ENCODE data around the gene TP53AIP1.

TP53AIP1 gene

DNA sequence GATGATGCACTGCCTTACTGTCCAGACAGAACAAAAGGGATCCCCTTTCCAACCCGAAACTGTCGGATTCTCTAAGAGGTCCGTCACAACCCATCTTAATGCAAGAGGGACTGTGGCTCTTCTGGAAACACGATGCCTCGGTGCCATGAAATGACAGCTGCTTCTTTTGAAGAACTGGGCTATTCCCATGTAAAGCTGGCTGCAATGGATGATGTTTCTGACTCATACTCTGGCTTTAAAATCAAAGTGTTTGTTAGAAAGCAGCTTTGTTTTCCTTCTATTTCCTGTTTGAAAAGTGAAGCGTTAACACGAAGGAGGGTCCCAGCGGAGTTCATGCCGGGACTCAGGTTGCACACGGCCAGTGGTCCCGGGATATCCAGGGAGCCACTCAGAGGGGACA lies 3.1 kb downstream of the TP53AIP1 start:
- no peak overlapping the region for H3K4me3 ChIP-seq (ENCODE audit: low read depth, low read length)

DNA sequence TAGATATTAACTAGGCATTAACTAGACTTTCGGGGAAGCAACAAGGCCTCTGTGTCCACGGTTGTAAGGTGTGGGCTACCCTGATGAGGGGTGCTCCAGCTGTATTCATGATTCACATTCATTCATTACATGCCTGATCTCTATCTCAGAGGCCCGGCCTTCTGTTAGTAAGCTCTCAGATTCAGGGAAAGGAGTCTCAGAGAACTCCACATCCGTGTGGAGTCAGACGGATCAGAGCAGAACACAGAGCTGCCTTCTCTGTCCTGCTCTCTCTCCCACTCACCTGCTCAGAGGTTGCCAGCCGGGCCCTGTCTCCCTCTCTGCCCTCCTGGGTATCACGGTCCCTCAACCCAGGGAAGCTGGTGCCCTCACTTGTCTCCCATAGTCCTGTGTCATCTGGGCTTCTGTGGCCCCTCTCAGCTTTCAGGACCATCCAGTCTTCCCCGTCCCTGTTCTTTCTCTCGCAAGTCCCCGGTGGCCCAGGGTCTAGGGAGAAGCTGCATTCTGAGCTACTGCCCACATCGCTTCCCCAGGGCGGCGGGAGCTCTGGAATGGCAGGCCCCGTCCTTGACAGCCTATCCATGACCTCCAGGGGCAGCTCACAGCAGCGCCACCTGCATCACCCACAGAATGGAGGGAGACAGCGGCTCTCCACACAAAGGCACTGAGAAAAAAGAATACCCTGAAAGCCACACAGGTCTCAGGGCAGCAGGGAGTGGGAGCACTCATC lies 4.3 kb downstream of the TP53AIP1 start:
- TF ChIP-seq, protein P1, sequence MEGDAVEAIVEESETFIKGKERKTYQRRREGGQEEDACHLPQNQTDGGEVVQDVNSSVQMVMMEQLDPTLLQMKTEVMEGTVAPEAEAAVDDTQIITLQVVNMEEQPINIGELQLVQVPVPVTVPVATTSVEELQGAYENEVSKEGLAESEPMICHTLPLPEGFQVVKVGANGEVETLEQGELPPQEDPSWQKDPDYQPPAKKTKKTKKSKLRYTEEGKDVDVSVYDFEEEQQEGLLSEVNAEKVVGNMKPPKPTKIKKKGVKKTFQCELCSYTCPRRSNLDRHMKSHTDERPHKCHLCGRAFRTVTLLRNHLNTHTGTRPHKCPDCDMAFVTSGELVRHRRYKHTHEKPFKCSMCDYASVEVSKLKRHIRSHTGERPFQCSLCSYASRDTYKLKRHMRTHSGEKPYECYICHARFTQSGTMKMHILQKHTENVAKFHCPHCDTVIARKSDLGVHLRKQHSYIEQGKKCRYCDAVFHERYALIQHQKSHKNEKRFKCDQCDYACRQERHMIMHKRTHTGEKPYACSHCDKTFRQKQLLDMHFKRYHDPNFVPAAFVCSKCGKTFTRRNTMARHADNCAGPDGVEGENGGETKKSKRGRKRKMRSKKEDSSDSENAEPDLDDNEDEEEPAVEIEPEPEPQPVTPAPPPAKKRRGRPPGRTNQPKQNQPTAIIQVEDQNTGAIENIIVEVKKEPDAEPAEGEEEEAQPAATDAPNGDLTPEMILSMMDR (IDR thresholded peaks at IDR 0.05; ENCODE audit: borderline replicate concordance, insufficient read depth, low read depth, low read length): no peak
- no peak overlapping the region for H3K4me3 ChIP-seq (ENCODE audit: low read depth, low read length)

More for the DNA sequence above, 3.1 kb downstream of the TP53AIP1 start:
- TF ChIP-seq, protein P1 (IDR thresholded peaks at IDR 0.05; ENCODE audit: borderline replicate concordance, insufficient read depth, low read depth, low read length): no peak

DNA sequence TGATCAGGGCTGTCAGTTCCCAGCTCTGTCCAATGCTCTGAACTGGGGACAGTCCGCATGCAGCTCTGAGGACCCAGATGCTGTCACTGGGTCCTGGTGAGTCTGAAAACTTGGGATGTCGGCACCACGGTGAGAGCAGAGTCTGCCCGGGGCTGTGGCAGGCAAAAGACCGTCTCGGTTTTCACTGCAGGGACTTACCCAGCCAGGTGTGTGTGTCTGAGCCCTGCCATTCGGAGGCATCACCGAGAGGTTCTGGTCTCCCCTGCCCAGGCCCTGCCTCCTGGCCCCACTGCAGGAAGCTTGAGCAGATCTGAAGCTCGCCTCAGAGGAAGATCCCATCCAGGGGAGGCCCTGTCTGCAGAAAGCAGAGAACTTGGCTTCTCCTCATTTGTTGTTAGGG lies 5.2 kb downstream of the TP53AIP1 start:
- H3K4me3 ChIP-seq (ENCODE audit: low read depth, low read length): no peak overlapping the region
- TF ChIP-seq, protein P1 (IDR thresholded peaks at IDR 0.05; ENCODE audit: borderline replicate concordance, insufficient read depth, low read depth, low read length): no peak

DNA sequence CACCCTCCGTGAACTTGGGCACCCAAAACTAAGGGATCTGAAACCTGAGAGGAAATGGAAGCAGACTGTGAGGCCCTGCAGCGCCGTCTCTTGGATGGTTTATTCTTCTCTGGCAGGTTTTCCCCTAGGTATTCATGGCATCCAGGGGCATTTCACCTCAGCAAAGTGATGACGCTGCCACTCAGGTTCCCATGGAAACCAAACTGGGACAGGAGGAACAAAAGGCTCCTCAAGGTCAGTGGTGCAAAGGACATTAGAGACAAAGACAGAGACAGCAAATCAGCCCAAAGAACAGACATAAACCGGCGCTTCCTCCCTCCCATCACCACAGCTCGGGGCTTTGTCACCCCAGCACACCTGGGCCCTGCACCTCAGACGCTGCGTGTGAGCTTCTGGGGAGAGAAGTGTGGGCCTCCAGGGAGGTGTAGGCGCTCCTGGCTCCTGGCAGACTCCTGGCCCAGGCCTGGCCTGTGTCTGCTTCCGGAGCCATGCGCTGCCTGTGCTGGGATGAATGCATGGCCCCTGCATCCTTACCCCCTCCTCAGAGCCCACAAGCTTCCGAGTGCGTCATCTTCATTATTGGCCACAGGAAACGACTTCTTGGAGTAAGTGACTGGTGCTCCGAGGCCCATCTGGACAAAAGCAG lies 5.9 kb downstream of the TP53AIP1 start:
- H3K4me3 ChIP-seq (ENCODE audit: low read depth, low read length): no peak overlapping the region
- TF ChIP-seq, protein P1 (IDR thresholded peaks at IDR 0.05; ENCODE audit: borderline replicate concordance, insufficient read depth, low read depth, low read length): no peak

DNA sequence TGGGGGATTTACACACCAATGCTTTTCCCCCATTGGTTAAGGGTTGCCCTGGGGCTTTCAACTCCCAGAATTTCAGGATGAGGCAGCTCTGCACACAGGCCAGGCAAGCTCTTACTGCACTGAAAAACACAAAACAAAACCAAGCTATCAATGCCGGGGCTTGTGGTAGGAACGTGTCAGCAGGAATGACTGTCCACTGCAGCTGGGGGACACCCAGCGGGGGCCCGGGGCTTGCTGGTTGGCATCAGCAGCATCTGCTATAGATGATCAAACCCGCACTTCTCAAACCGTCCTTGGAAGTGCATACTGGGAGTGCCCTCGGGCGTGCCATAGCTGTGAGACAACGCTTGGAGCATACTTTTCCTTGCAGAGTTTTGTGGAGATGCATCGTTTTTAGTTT lies 7.7 kb downstream of the TP53AIP1 start:
- TF ChIP-seq, protein P1 (IDR thresholded peaks at IDR 0.05; ENCODE audit: borderline replicate concordance, insufficient read depth, low read depth, low read length): no peak
- H3K4me3 ChIP-seq (ENCODE audit: low read depth, low read length): no peak overlapping the region

DNA sequence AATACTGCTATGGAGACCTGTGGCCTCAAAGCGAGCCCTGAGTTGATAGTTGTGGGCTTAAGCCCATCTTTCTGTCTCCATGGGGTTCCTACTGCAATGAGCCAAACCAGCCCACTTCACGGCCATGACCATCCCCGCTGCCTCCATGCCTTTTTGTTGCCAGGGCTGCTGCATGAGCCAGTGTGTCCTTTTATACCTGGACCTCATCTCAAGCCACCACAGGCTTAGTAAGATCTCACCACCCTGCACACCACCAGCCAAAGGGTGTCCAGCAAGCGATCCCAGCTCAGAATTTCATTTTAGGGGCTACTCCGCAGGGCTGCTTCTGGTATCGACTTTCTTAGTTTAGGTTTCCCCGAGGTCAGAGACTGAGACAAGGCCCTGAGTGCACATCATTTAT lies 8.3 kb downstream of the TP53AIP1 start:
- H3K4me3 ChIP-seq (ENCODE audit: low read depth, low read length): no peak overlapping the region
- TF ChIP-seq, protein P1 (IDR thresholded peaks at IDR 0.05; ENCODE audit: borderline replicate concordance, insufficient read depth, low read depth, low read length): no peak
